Stimulated activated CD8-positive, alpha-beta memory T cell treated with anti-CD3 and anti-CD28 coated beads, Interleukin-12 subunit alpha, Interleukin-12 subunit beta, amount 100 ng/mL, for 4 hours (primary cell): ENCODE data around the gene NCOA7.

Experiments used
- DNase-seq: peaks from one replicate; pipeline ENCODE4 v3.0.0-alpha.2; 2020; ENCODE audit warnings: low read depth

NCOA7 gene

GRCh38 chr6:125790358-125791150 is at the start of gene NCOA7:
Gene NCOA7 (plus strand): TSS chr6:125790960. CDS start chr6:125815355, 24,395 bp downstream.
- peak; percentile 65 for DNase-seq

- no peak for DNase-seq
Observed at GRCh38 chr6:125741336-125741735, 49.4 kb upstream of the NCOA7 start.

GRCh38 chr6:125742024-125742423 is 48.7 kb upstream of the NCOA7 start:
- no peak for DNase-seq

- DNase-seq = no peak
Observed at GRCh38 chr6:125742464-125743120, 48.2 kb upstream of the NCOA7 start.

GRCh38 chr6:125743604-125744003 is 47.2 kb upstream of the NCOA7 start:
- no peak for DNase-seq

GRCh38 chr6:125745281-125746018 is 45.3 kb upstream of the NCOA7 start:
- no peak for DNase-seq

GRCh38 chr6:125746019-125746414 is 44.7 kb upstream of the NCOA7 start:
- DNase-seq = no peak

- peak; percentile 41 for DNase-seq
Observed at GRCh38 chr6:125746731-125747588, 43.8 kb upstream of the NCOA7 start.

- DNase-seq = no peak
Observed at GRCh38 chr6:125747589-125748405, 43.0 kb upstream of the NCOA7 start.

GRCh38 chr6:125748406-125749172 is 42.2 kb upstream of the NCOA7 start:
- no peak for DNase-seq

GRCh38 chr6:125749173-125749864 is 41.4 kb upstream of the NCOA7 start, which contains the start of gene HEY2:
Gene HEY2 (plus strand): TSS chr6:125749632. CDS start chr6:125749777, 145 bp downstream.
- peak; percentile 80 for DNase-seq

- DNase-seq = no peak
Observed at GRCh38 chr6:125749865-125750691, 40.7 kb upstream of the NCOA7 start.

- no peak for DNase-seq
Observed at GRCh38 chr6:125750692-125751333, 39.9 kb upstream of the NCOA7 start.

- no peak for DNase-seq
Observed at GRCh38 chr6:125751334-125751916, 39.3 kb upstream of the NCOA7 start.

- DNase-seq = no peak
Observed at GRCh38 chr6:125752773-125753172, 38.0 kb upstream of the NCOA7 start.

GRCh38 chr6:125753218-125753936 is 37.4 kb upstream of the NCOA7 start:
- no peak for DNase-seq

GRCh38 chr6:125753937-125754259 is 36.9 kb upstream of the NCOA7 start:
- no peak for DNase-seq
